ENCODE measurements around the gene AKNAD1.

Gene AKNAD1

GRCh38 chr1:108779455-108779854, 77.4 kb downstream of the AKNAD1 start:
- no peak for DNase-seq (ENCODE audit: low read depth)
- H3K4me3 ChIP-seq (ENCODE audit: control insufficient read depth, low read depth, low read length) = no peak overlapping the region
- TF ChIP-seq CTCF (IDR thresholded peaks at IDR 0.05; ENCODE audit: control insufficient read depth, insufficient read depth, low read depth, low read length, missing control alignments) = no peak

- no peak for TF ChIP-seq CTCF (IDR thresholded peaks at IDR 0.05; ENCODE audit: control insufficient read depth, insufficient read depth, low read depth, low read length, missing control alignments)
- no peak overlapping the region for H3K4me3 ChIP-seq (ENCODE audit: control insufficient read depth, low read depth, low read length)
Measured at GRCh38 chr1:108777839-108778238, 79.1 kb downstream of the AKNAD1 start.

GRCh38 chr1:108767708-108768107, 89.2 kb downstream of the AKNAD1 start:
- TF ChIP-seq CTCF (IDR thresholded peaks at IDR 0.05; ENCODE audit: control insufficient read depth, insufficient read depth, low read depth, low read length, missing control alignments) = no peak
- no peak overlapping the region for H3K4me3 ChIP-seq (ENCODE audit: control insufficient read depth, low read depth, low read length)
- DNase-seq (ENCODE audit: low read depth) = no peak

More at GRCh38 chr1:108777839-108778238, 79.1 kb downstream of the AKNAD1 start:
- no peak for DNase-seq (ENCODE audit: low read depth)

- no peak for TF ChIP-seq CTCF (IDR thresholded peaks at IDR 0.05; ENCODE audit: control insufficient read depth, insufficient read depth, low read depth, low read length, missing control alignments)
Measured at GRCh38 chr1:108767115-108767514, 89.8 kb downstream of the AKNAD1 start.

More at GRCh38 chr1:108767115-108767514, 89.8 kb downstream of the AKNAD1 start:
- no peak overlapping the region for H3K4me3 ChIP-seq (ENCODE audit: control insufficient read depth, low read depth, low read length)
- DNase-seq (ENCODE audit: low read depth) = no peak

All from AG09309 (cell line).